Activated CD8-positive, alpha-beta memory T cell treated with anti-CD3 and anti-CD28 coated beads for 36 hours (primary cell): ENCODE data around the gene UBD. TPM values are rescaled to one million over a fixed set of nuclear protein-coding genes. Genes with fewer than 3 reads are reported as not detected.

ENCODE experiments used
- CTCF ChIA-PET: fragments of 350-600 bp; sonication (Branson Sonifier 250); formaldehyde crosslinking; loops from one replicate; lab custom pipeline; 2021; ENCODE audit warnings: antibody characterized with exemption; lab: Charles Lee
- POLR2A ChIA-PET: fragments of 350-600 bp; sonication (Branson Sonifier 250); formaldehyde crosslinking; loops from one replicate; lab custom pipeline; 2021; ENCODE audit warnings: antibody characterized with exemption; lab: Charles Lee
- total RNA-seq, 2 experiments: library from RNA; stranded (reverse); gene quantifications; one replicate each; pipeline ENCODE4 v1.2.3, GENCODE V29; 2021

UBD gene
- total RNA-seq: 1 to 10 TPM in 1 of 2 experiments, under 1 TPM in 1; 0.84 to 1.8 TPM

- CTCF ChIA-PET: no interaction called here
- POLR2A ChIA-PET: no interaction called here
These were observed at the start of gene UBD for GRCh38 chr6:29559524-29560287. TSS of gene UBD (minus strand) at chr6:29559732. CDS start at chr6:29559701, 31 bp downstream.

GRCh38 chr6:29608131-29608530, 48.6 kb upstream of the UBD start:
- CTCF ChIA-PET: no interaction called here

GRCh38 chr6:29603930-29604329, 44.4 kb upstream of the UBD start:
- POLR2A ChIA-PET: no interaction called here
- CTCF ChIA-PET: no interaction called here

More at GRCh38 chr6:29608131-29608530, 48.6 kb upstream of the UBD start:
- POLR2A ChIA-PET: no interaction called here

- ChIA-PET POLR2A (no interaction called here), CTCF (no interaction called here)
These were observed 43.9 kb upstream of the UBD start for GRCh38 chr6:29603456-29603855.

- ChIA-PET CTCF (no interaction called here), POLR2A (no interaction called here)
These were observed 43.2 kb upstream of the UBD start for GRCh38 chr6:29602564-29603361.

- CTCF ChIA-PET: interaction anchor here (0.6 to 1.6 kb wide), 2 partner anchors 9 to 1343 kb away, joined by 3 read pairs; no protein-coding TSS in a partner anchor
- POLR2A ChIA-PET: no interaction called here
These were observed 38.7 kb upstream of the UBD start for GRCh38 chr6:29598172-29598747.

GRCh38 chr6:29597184-29597583, 37.7 kb upstream of the UBD start:
- CTCF ChIA-PET: interaction anchor here (1.6 kb wide), 1 partner anchor 8 kb away, joined by 3 read pairs; no protein-coding TSS in a partner anchor
- POLR2A ChIA-PET: interaction anchor here (0.6 to 0.7 kb wide), 2 partner anchors 53 to 691 kb away, joined by 3 to 4 read pairs; no protein-coding TSS in a partner anchor

- CTCF ChIA-PET: no interaction called here
- POLR2A ChIA-PET: interaction anchor here (0.6 kb wide), 1 partner anchor 52 kb away, joined by 4 read pairs; no protein-coding TSS in a partner anchor
These were observed 36.9 kb upstream of the UBD start for GRCh38 chr6:29596381-29596900.

GRCh38 chr6:29593199-29593855, 33.8 kb upstream of the UBD start:
- ChIA-PET CTCF (no interaction called here), POLR2A (no interaction called here)

- CTCF ChIA-PET: no interaction called here
- POLR2A ChIA-PET: no interaction called here
These were observed 32.1 kb upstream of the UBD start for GRCh38 chr6:29591677-29592076.

GRCh38 chr6:29590218-29590808, 30.8 kb upstream of the UBD start:
- POLR2A ChIA-PET: no interaction called here
- CTCF ChIA-PET: no interaction called here

GRCh38 chr6:29589423-29590048, 30.0 kb upstream of the UBD start:
- CTCF ChIA-PET: interaction anchor here (0.9 to 1.2 kb wide), 3 partner anchors 9 to 24 kb away, joined by 3 read pairs; no protein-coding TSS in a partner anchor
- POLR2A ChIA-PET: no interaction called here

- CTCF ChIA-PET: no interaction called here
- POLR2A ChIA-PET: no interaction called here
These were observed 25.3 kb upstream of the UBD start, which contains the start of gene OR2H2 for GRCh38 chr6:29584821-29585220. TSS of gene OR2H2 (plus strand) at chr6:29585121. CDS start at chr6:29587945, 2,824 bp downstream.

GRCh38 chr6:29577544-29577943, 18.0 kb upstream of the UBD start:
- CTCF ChIA-PET: no interaction called here
- POLR2A ChIA-PET: no interaction called here

GRCh38 chr6:29576056-29576455, 16.5 kb upstream of the UBD start:
- ChIA-PET POLR2A (no interaction called here), CTCF (no interaction called here)

- ChIA-PET CTCF (no interaction called here), POLR2A (no interaction called here)
These were observed 8.5 kb upstream of the UBD start for GRCh38 chr6:29567991-29568390.

- ChIA-PET CTCF (no interaction called here), POLR2A (no interaction called here)
These were observed 8.0 kb upstream of the UBD start for GRCh38 chr6:29567541-29567940.

GRCh38 chr6:29566856-29567255, 7.3 kb upstream of the UBD start:
- ChIA-PET POLR2A (no interaction called here), CTCF (no interaction called here)
